ENCODE measurements around the gene MATN1.

GRCh38 chr1:30756545-30757351 lies 33.4 kb upstream of the MATN1 start:
- TF ChIP-seq, protein P1, sequence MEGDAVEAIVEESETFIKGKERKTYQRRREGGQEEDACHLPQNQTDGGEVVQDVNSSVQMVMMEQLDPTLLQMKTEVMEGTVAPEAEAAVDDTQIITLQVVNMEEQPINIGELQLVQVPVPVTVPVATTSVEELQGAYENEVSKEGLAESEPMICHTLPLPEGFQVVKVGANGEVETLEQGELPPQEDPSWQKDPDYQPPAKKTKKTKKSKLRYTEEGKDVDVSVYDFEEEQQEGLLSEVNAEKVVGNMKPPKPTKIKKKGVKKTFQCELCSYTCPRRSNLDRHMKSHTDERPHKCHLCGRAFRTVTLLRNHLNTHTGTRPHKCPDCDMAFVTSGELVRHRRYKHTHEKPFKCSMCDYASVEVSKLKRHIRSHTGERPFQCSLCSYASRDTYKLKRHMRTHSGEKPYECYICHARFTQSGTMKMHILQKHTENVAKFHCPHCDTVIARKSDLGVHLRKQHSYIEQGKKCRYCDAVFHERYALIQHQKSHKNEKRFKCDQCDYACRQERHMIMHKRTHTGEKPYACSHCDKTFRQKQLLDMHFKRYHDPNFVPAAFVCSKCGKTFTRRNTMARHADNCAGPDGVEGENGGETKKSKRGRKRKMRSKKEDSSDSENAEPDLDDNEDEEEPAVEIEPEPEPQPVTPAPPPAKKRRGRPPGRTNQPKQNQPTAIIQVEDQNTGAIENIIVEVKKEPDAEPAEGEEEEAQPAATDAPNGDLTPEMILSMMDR (conservative IDR thresholded peaks at IDR 0.05; ENCODE audit: low read depth, low read length) = no peak
- no peak for TF ChIP-seq MAFK (IDR thresholded peaks at IDR 0.05; ENCODE audit: low read depth, low read length)
- TF ChIP-seq MXI1 (IDR thresholded peaks at IDR 0.05; ENCODE audit: borderline replicate concordance, low read depth, low read length) = peak; percentile 61; the same call in 1 of the 2 replicates
- TF ChIP-seq ELK1 (IDR thresholded peaks at IDR 0.05; ENCODE audit: borderline replicate concordance, low read depth, low read length) = no peak
- TF ChIP-seq BHLHE40 (IDR thresholded peaks at IDR 0.05; ENCODE audit: low read depth, low read length) = no peak
- TF ChIP-seq POLR2A (IDR thresholded peaks at IDR 0.05; ENCODE audit: low read depth, low read length) = no peak
- no peak for TF ChIP-seq USF2 (IDR thresholded peaks at IDR 0.05; ENCODE audit: low read depth, low read length)
- no peak for TF ChIP-seq RFX5 (IDR thresholded peaks at IDR 0.05; ENCODE audit: low read depth, low read length)
- TF ChIP-seq RAD21 (IDR thresholded peaks at IDR 0.05; ENCODE audit: low read length) = no peak
- no peak for TF ChIP-seq RCOR1 (IDR thresholded peaks at IDR 0.05; ENCODE audit: insufficient replicate concordance, low read length)
- peak; percentile 70 for TF ChIP-seq CEBPB (IDR thresholded peaks at IDR 0.05; ENCODE audit: low read depth, low read length)
- no peak for TF ChIP-seq CHD1 (IDR thresholded peaks at IDR 0.05; ENCODE audit: low read depth, low read length)

All from IMR-90 (cell line).